GM23338 (cell line): Measurements from ENCODE around the gene PGS1. TPM values are rescaled to one million over a fixed set of nuclear protein-coding genes. Genes with fewer than 3 reads are reported as not detected.

Source experiments
- ATAC-seq: fragments of 200-7000 bp; cut with Tn5 transposase; 3 replicates; pipeline ENCODE4 v1.9.1; 2020
- DNase-seq: peaks from one replicate; pipeline ENCODE4 v3.0.0-alpha.2; 2015; ENCODE audit warnings: low spot score
- H2AFZ ChIP-seq: fragments of 200-600 bp; sonication (generic); 2 replicates; pipeline ENCODE4 v1.8.0; 2016; ENCODE audit warnings: antibody characterized with exemption, mild to moderate bottlenecking, moderate library complexity
- H3F3A ChIP-seq: fragments of 200-600 bp; sonication (generic); replicated peaks from 2 replicates; pipeline ENCODE4 v1.8.0; 2017; ENCODE audit warnings: antibody characterized with exemption, mixed run types, low read depth
- H3K27ac ChIP-seq: fragments of 200-600 bp; sonication (generic); 2 replicates; pipeline ENCODE4 v1.6.1; 2016; ENCODE audit warnings: low read depth
- H3K27me3 ChIP-seq: fragments of 200-600 bp; sonication (generic); 2 replicates; pipeline ENCODE4 v1.8.0; 2016; ENCODE audit warnings: mild to moderate bottlenecking, mixed run types, moderate library complexity; ENCODE audit not compliant: insufficient read depth
- H3K36me3 ChIP-seq: fragments of 200-600 bp; sonication (generic); 2 replicates; pipeline ENCODE4 v1.8.0; 2016; ENCODE audit warnings: mild to moderate bottlenecking; ENCODE audit not compliant: insufficient read depth
- H3K4me1 ChIP-seq: fragments of 200-600 bp; sonication (generic); 2 replicates; pipeline ENCODE4 v1.8.0; 2016; ENCODE audit warnings: mild to moderate bottlenecking, moderate library complexity; ENCODE audit not compliant: insufficient read depth
- H3K4me2 ChIP-seq: fragments of 200-600 bp; sonication (generic); 2 replicates; pipeline ENCODE4 v1.7.1; 2017; ENCODE audit warnings: mixed run types
- H3K4me3 ChIP-seq: fragments of 200-600 bp; sonication (generic); 2 replicates; pipeline ENCODE4 v1.6.1; 2016; ENCODE audit warnings: mixed run types
- H3K79me2 ChIP-seq: fragments of 200-600 bp; sonication (generic); replicated peaks from 2 replicates; pipeline ENCODE4 v1.8.0; 2017; ENCODE audit warnings: mild to moderate bottlenecking; ENCODE audit not compliant: insufficient read depth
- H3K9me2 ChIP-seq: fragments of 200-600 bp; sonication (generic); 2 replicates; pipeline ENCODE4 v1.8.0; 2017; ENCODE audit not compliant: insufficient read depth
- H4K20me1 ChIP-seq: fragments of 200-600 bp; sonication (generic); replicated peaks from 2 replicates; pipeline ENCODE4 v1.8.0; 2017; ENCODE audit warnings: mild to moderate bottlenecking; ENCODE audit not compliant: insufficient read depth
- H3K27ac Mint-ChIP-seq: 2 replicates; pipeline ENCODE4 v1.8.0; 2020; ENCODE audit warnings: inconsistent platforms, mild to moderate bottlenecking, moderate library complexity, mixed read lengths
- H3K27me3 Mint-ChIP-seq: 3 replicates; pipeline ENCODE4 v1.8.0; 2022; ENCODE audit warnings: low read depth, mild to moderate bottlenecking, moderate library complexity, mixed read lengths, inconsistent platforms; ENCODE audit not compliant: insufficient read depth, poor library complexity
- H3K36me3 Mint-ChIP-seq: 3 replicates; pipeline ENCODE4 v1.8.0; 2021; ENCODE audit warnings: low read depth, mild to moderate bottlenecking, inconsistent platforms, moderate library complexity, mixed read lengths
- H3K4me1 Mint-ChIP-seq: 3 replicates; pipeline ENCODE4 v1.8.0; 2020; ENCODE audit warnings: mild to moderate bottlenecking, inconsistent platforms, mixed read lengths
- H3K4me3 Mint-ChIP-seq: 3 replicates; pipeline ENCODE4 v1.8.0; 2021; ENCODE audit warnings: moderate library complexity, mild to moderate bottlenecking, inconsistent platforms, mixed read lengths
- H3K9me3 Mint-ChIP-seq: 3 replicates; pipeline ENCODE4 v1.8.0; 2020; ENCODE audit warnings: moderate library complexity, mild to moderate bottlenecking, inconsistent platforms, mixed read lengths
- CREB1 ChIP-seq: fragments of 250-450 bp; sonication (Bioruptor Pico); IDR thresholded peaks from 2 replicates; pipeline ENCODE4 v1.5.0; 2020; ENCODE audit warnings: low read depth, mild to moderate bottlenecking, moderate library complexity
- CTCF ChIP-seq, 2 experiments: fragments of 200-600 bp in 1 of 2; sonication (generic) in 1 of 2; conservative IDR thresholded peaks; 2 replicates each; pipeline versions ENCODE4 v1.5.1 to v1.6.1; 2016 to 2017; ENCODE audit warnings: antibody characterized with exemption in 2 of 2, low read depth in 2 of 2, mild to moderate bottlenecking in 2 of 2, moderate library complexity in 1 of 2
- ETS1 ChIP-seq: IDR thresholded peaks from 2 replicates; pipeline ENCODE4 v1.6.1; 2016; ENCODE audit warnings: antibody characterized with exemption
- EZH2 ChIP-seq: fragments of 200-600 bp; sonication (generic); IDR thresholded peaks from one replicate; pipeline ENCODE4 v1.8.0; 2017; ENCODE audit warnings: antibody characterized with exemption, mild to moderate bottlenecking, low read depth; ENCODE audit not compliant: unreplicated experiment
- EZH2phosphoT487 ChIP-seq: fragments of 200-600 bp; sonication (generic); IDR thresholded peaks from one replicate; pipeline ENCODE4 v1.8.1; 2018; ENCODE audit warnings: antibody characterized with exemption; ENCODE audit not compliant: unreplicated experiment
- NANOG ChIP-seq: IDR thresholded peaks from 2 replicates; pipeline ENCODE4 v1.6.1; 2016; ENCODE audit warnings: antibody characterized with exemption, borderline replicate concordance
- POLR2AphosphoS5 ChIP-seq: IDR thresholded peaks from 2 replicates; pipeline ENCODE4 v1.6.1; 2016; ENCODE audit warnings: antibody characterized with exemption, low read depth
- ZNF114 ChIP-seq: fragments of 250-450 bp; sonication (Bioruptor Pico); IDR thresholded peaks from 2 replicates; pipeline ENCODE4 v1.5.0; 2020; ENCODE audit warnings: mild to moderate bottlenecking, moderate library complexity
- ZNF331 ChIP-seq: fragments of 250-450 bp; sonication (Bioruptor Pico); IDR thresholded peaks from 2 replicates; pipeline ENCODE4 v1.5.0; 2020; ENCODE audit warnings: low read depth, mild to moderate bottlenecking, moderate library complexity
- ZNF462 ChIP-seq: fragments of 250-450 bp; sonication (Bioruptor Pico); IDR thresholded peaks from 2 replicates; pipeline ENCODE4 v1.5.0; 2020; ENCODE audit warnings: mild to moderate bottlenecking, moderate library complexity
- polyA plus RNA-seq: library from polyadenylated mRNA; unstranded; fragments of >200 nt; fragmentation: Nextera tagmentation; extraction: Ambion mirVana; gene quantifications from 2 replicates; pipeline ENCODE4 v1.2.1, GENCODE V29; 2016
- total RNA-seq: library from RNA; depleted of rRNA; stranded (reverse); fragments of >200 nt; shearing (Covaris generic); gene quantifications from 2 replicates; pipeline ENCODE4 v1.2.3, GENCODE V29; 2014

The PGS1 gene
- total and polyA plus RNA-seq, 2 experiments from 2014 or later, result 43.9 to 67.1 TPM

- Mint-ChIP-seq H3K27ac (peak overlapping the region; percentile 3; the same call in 1 of the 2 replicates), H3K27me3 (peaks cover 8% of the 10 kb centered on the region), H3K36me3 (peaks cover 66% of the 10 kb centered on the region), H3K4me3 (no peak overlapping the region; the same call in 2 of the 3 replicates), H3K4me1 (peaks cover 29% of the 10 kb centered on the region), H3K9me3 (no peaks in the 10 kb centered on the region)
- DNase-seq, result no peak
- H3K27me3 ChIP-seq, result no peaks in the 10 kb centered on the region
- peak overlapping the region; percentile 90 for H3K27ac ChIP-seq
- H3K4me3 ChIP-seq, result no peak overlapping the region
- ATAC-seq, result no peak
- peaks cover 24% of the 10 kb centered on the region for H3K36me3 ChIP-seq
- peaks cover 26% of the 10 kb centered on the region for H3K79me2 ChIP-seq
- H3K4me2 ChIP-seq, result no peak overlapping the region
- no peaks in the 10 kb centered on the region for H3K9me2 ChIP-seq
- TF ChIP-seq ETS1 (no peak), EZH2 (no peak), ZNF331 (CRISPR knock-in tag) (no peak), NANOG (no peak), CTCF (conservative IDR thresholded peaks at IDR 0.05; ENCODE audit: low read depth in 2 of 2) (no peak)
- H2AFZ ChIP-seq, result no peak overlapping the region
- H3F3A ChIP-seq, result peaks cover 22% of the 10 kb centered on the region
- H4K20me1 ChIP-seq, result peaks cover 16% of the 10 kb centered on the region
- peaks cover 12% of the 10 kb centered on the region; the same call in 1 of the 2 replicates for H3K4me1 ChIP-seq
Measured at GRCh38 chr17:78419970-78420815, 41.7 kb downstream of the PGS1 start.

- peaks cover 12% of the 10 kb centered on the region; the same call in 1 of the 2 replicates for H3K4me1 ChIP-seq
- DNase-seq, result no peak
- H3K4me3 ChIP-seq, result no peak overlapping the region
- Mint-ChIP-seq H3K9me3 (no peaks in the 10 kb centered on the region), H3K27me3 (peaks cover 8% of the 10 kb centered on the region), H3K4me1 (peaks cover 29% of the 10 kb centered on the region), H3K4me3 (no peak overlapping the region), H3K36me3 (peaks cover 66% of the 10 kb centered on the region), H3K27ac (peak overlapping the region; percentile 36)
- peaks cover 22% of the 10 kb centered on the region for H3F3A ChIP-seq
- H4K20me1 ChIP-seq, result peaks cover 16% of the 10 kb centered on the region
- peaks cover 20% of the 10 kb centered on the region for H3K36me3 ChIP-seq
- peaks cover 21% of the 10 kb centered on the region for H3K79me2 ChIP-seq
- peak; percentile 27 for ATAC-seq
- H3K27ac ChIP-seq, result peak overlapping the region; percentile 90
- no peak overlapping the region for H2AFZ ChIP-seq
- H3K27me3 ChIP-seq, result no peaks in the 10 kb centered on the region
- no peaks in the 10 kb centered on the region for H3K9me2 ChIP-seq
- H3K4me2 ChIP-seq, result no peak overlapping the region
- no peak for TF ChIP-seq ZNF462 (CRISPR knock-in tag)
- TF ChIP-seq EZH2phosphoT487, result no peak
- no peak for TF ChIP-seq NANOG
- no peak for TF ChIP-seq EZH2
- no peak for TF ChIP-seq ETS1
- TF ChIP-seq ZNF114, result no peak
- no peak for TF ChIP-seq CREB1 (CRISPR knock-in tag)
- no peak for TF ChIP-seq POLR2AphosphoS5
Measured at GRCh38 chr17:78421084-78421533, 42.7 kb downstream of the PGS1 start.
